GM12865 (cell line): ENCODE data around the gene SLC16A8.

ENCODE experiments used
- DNase-seq: peaks from one replicate; pipeline ENCODE4 v3.0.0; 2010; ENCODE audit warnings: low read depth
- H3K4me3 ChIP-seq: 2 replicates; pipeline ENCODE4 v1.5.1; 2011; ENCODE audit warnings: mild to moderate bottlenecking, low read depth, low read length, control low read depth
- CTCF ChIP-seq: IDR thresholded peaks from 2 replicates; pipeline ENCODE4 v1.5.1; 2011; ENCODE audit warnings: low read length, control low read depth, low read depth, inconsistent platforms; ENCODE audit not compliant: insufficient read depth; ENCODE audit errors: missing control alignments

Gene SLC16A8

GRCh38 chr22:38050720-38051119 is 33.3 kb downstream of the SLC16A8 start:
- no peak for TF ChIP-seq CTCF
- no peak for DNase-seq
- no peak overlapping the region for H3K4me3 ChIP-seq

DNA sequence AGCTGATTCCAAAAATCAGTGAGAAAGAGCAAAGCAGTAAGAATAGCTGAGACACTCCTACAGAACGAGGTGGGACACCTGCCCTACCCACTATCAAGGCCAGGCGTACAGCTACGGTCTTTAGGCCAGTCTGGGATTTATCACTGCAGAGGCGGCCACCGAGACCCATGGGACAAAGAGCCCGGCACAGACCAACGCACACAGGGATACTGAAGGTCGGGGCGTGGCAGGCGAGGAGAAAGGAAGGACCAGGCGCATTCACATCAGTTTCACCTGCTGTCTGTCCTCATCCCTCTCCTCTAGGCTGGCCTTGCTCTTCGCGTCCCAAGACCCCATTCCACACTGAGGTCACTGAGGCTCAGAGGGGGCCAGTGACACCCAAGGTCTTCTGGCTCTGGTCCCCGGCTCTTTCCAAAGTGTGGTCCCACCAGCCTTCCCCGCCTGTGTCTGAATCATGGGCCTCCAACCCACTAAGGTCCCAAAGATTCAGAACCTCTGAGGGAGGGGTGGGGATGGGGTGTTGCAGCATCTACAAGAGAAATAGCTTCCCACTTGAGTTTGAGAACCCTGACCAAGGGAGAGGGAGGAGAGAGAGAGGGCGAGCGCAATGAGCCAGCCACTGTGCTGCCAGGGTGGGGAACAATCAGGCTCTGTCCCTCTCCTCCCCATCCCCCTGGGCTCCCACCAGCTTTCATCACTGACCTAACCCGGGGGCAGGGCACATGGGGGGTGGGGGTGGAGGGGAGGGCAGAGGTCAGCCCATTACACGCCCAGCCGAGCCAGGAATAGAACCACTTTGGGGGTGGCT is 34.0 kb downstream of the SLC16A8 start:
- no peak for TF ChIP-seq CTCF
- DNase-seq, result no peak
- H3K4me3 ChIP-seq, result no peak overlapping the region

- no peak overlapping the region for H3K4me3 ChIP-seq
- DNase-seq, result no peak
- TF ChIP-seq CTCF, result no peak
These were observed 37.8 kb downstream of the SLC16A8 start for GRCh38 chr22:38046070-38046748.

DNA sequence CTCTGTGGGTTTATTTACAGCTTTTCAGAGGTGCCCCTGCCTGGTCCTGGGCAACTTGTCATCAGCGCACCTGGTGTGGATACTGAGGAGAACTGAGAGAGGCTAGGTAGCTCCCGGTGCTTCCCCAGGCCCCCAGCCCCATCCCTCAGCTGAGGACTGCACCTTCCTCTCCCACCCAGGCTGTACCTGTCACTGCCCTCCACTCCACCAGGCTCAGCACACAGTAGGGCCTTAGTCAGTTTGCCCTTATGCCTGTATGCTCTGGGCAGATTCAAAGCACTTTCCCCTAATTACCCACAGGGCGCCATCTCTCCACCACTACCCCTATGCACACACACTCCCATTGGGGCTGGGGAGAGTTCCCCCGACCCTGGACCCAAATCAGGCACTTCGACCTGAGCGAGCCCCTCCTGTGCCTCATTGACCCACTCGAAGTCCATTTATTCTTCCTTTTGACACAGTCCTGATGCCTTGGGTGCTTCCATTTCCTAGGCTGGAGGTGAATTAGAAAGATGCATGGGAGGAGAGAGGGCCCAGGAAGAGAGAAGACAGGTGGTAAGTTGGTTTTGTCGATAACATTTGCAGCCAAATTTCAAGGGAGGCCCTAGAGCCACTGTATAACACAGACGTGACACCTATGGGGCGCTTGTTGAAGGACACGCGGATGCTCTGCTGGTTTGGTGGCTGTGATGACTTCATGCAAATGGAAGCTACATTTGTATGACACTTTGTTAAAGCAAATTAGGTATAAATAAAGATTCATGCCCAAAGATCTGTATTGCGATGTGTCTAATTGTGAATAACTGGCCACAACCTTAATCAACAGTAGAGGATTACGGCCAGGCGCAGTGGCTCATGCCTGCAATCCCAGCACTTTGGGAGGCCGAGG is 40.6 kb downstream of the SLC16A8 start:
- TF ChIP-seq CTCF, result no peak
- no peak for DNase-seq
- H3K4me3 ChIP-seq, result no peak overlapping the region

DNA sequence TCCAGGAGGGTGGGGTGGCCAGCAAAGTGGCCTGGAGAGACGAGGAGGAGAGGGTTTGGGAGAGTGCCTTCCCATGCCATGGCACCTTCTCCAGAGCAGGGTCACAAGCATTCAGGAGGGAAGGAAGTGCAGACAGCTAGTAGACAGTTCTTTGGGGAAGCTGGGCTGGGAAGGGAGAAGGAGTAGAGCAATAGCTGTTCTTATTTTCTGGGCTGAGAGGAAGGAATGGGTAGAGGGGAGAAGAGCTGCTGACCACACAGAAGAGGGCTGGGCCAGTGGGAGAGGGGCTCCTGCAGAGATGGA is 41.5 kb downstream of the SLC16A8 start:
- no peak for DNase-seq

More for the DNA sequence above, 41.5 kb downstream of the SLC16A8 start:
- no peak for TF ChIP-seq CTCF
- no peak overlapping the region for H3K4me3 ChIP-seq
